A549 treated with GW870086 at 1 μM for 4 hours (cell line): ENCODE results near the gene MYCN. TPM values are rescaled to one million over a fixed set of nuclear protein-coding genes. Genes with fewer than 3 reads are reported as not detected.

Experiments used
- total RNA-seq: library from RNA; stranded (reverse); fragments of 200-300 nt; extraction: Qiagen RNA extraction; gene quantifications from 5 replicates; pipeline ENCODE4 v1.2.3, GENCODE V29; 2022; ENCODE audit warnings: low read depth

MYCN gene
- 0.05 TPM in 1 of 5 replicates, not detected in the others for total RNA-seq

GRCh38 chr2:15939854-15940660 lies at the start of gene MYCN:
TSS of gene MYCN (plus strand) at chr2:15940550. CDS start at chr2:15942065, 1,515 bp downstream.

